Thymus (tissue), 11 donors: ENCODE data around the gene ISM1. TPM values are rescaled to one million over a fixed set of nuclear protein-coding genes. Genes with fewer than 3 reads are reported as not detected.

ENCODE experiments used
- DNase-seq, 9 donors: peaks; one replicate each; pipeline ENCODE4 v3.0.0-alpha.2; 2013; ENCODE audit warnings: low spot score in 9 of 9, low read depth in 6 of 9, missing footprints in 1 of 9
- H3K27ac ChIP-seq, 2 donors: one replicate each; pipeline ENCODE4 v1.5.1; 2013; ENCODE audit warnings: control low read depth in 1 of 2, low read depth in 1 of 2, low read length in 1 of 2, mild to moderate bottlenecking in 1 of 2, moderate library complexity in 1 of 2
- H3K27me3 ChIP-seq, 2 donors: one replicate each; pipeline ENCODE4 v1.5.1; 2013; ENCODE audit warnings: low read length in 1 of 2; ENCODE audit not compliant: control insufficient read depth in 2 of 2, insufficient read depth in 1 of 2
- H3K36me3 ChIP-seq, 2 donors: one replicate each; pipeline ENCODE4 v1.5.1; 2013; ENCODE audit warnings: low read length in 1 of 2, mild to moderate bottlenecking in 1 of 2, moderate library complexity in 1 of 2; ENCODE audit not compliant: control insufficient read depth in 2 of 2, insufficient read depth in 2 of 2
- H3K4me1 ChIP-seq, 2 donors: one replicate each; pipeline ENCODE4 v1.5.1; 2013; ENCODE audit warnings: low read length in 2 of 2; ENCODE audit not compliant: control insufficient read depth in 2 of 2, insufficient read depth in 2 of 2
- H3K4me3 ChIP-seq, 2 donors: one replicate each; pipeline ENCODE4 v1.5.1; 2013; ENCODE audit warnings: low read length in 2 of 2, control low read depth in 1 of 2, mild to moderate bottlenecking in 1 of 2
- H3K9me3 ChIP-seq, 2 donors: one replicate each; pipeline ENCODE4 v1.5.1; 2013; ENCODE audit warnings: low read length in 1 of 2, mild to moderate bottlenecking in 1 of 2; ENCODE audit not compliant: control insufficient read depth in 2 of 2, insufficient read depth in 1 of 2
- WGBS: extraction: QIAGEN DNeasy Blood & Tissue Kit; methylation state at CpG from one replicate; pipeline ENCODE4 v1.1.7; 2013; 5-methylcytosine and 5-hydroxymethylcytosine counted together
- polyA plus RNA-seq: library from polyadenylated mRNA; stranded (reverse); fragments of 200-250 nt; gene quantifications from one replicate; pipeline ENCODE4 v1.2.3, GENCODE V29; 2013
- total RNA-seq: library from RNA; stranded (reverse); fragments of 120-200 nt; gene quantifications from one replicate; pipeline ENCODE4 v1.2.4, GENCODE V29; 2013
- donor health status: healthy.

The ISM1 gene
- total and polyA plus RNA-seq, 2 donors, result 0.66 to 1.2 TPM

GRCh38 chr20:13338097-13338661 is 117.1 kb downstream of the ISM1 start:
- peaks cover 8 to 23% of the 10 kb centered on the region in 2 donors for H3K4me1 ChIP-seq
- H3K9me3 ChIP-seq, result peaks cover 0 to 15% of the 10 kb centered on the region in 2 donors
- no peak for DNase-seq
- H3K27me3 ChIP-seq, result no peaks in the 10 kb centered on the region
- no peaks in the 10 kb centered on the region for H3K36me3 ChIP-seq
- no peak overlapping the region for H3K4me3 ChIP-seq
- H3K27ac ChIP-seq, result no peak overlapping the region
- WGBS, result 83% methylated on average over 2 of the region's 2 CpGs

- Histone ChIP-seq H3K36me3 (no peaks in the 10 kb centered on the region), H3K4me1 (peaks cover 9 to 27% of the 10 kb centered on the region in 2 donors), H3K27ac (no peak overlapping the region), H3K9me3 (peaks cover 0 to 16% of the 10 kb centered on the region in 2 donors), H3K27me3 (no peaks in the 10 kb centered on the region), H3K4me3 (no peak overlapping the region)
- WGBS, result 94% methylated on average over 3 of the region's 3 CpGs
- DNase-seq, result no peak
These were observed 117.9 kb downstream of the ISM1 start for GRCh38 chr20:13338999-13339411.

- no peak overlapping the region for H3K4me3 ChIP-seq
- H3K36me3 ChIP-seq, result no peaks in the 10 kb centered on the region
- H3K9me3 ChIP-seq, result peaks cover 0 to 16% of the 10 kb centered on the region in 2 donors
- peaks cover 9 to 27% of the 10 kb centered on the region in 2 donors for H3K4me1 ChIP-seq
- no peak for DNase-seq
- no peak overlapping the region for H3K27ac ChIP-seq
- WGBS, result 94% methylated on average over 2 of the region's 2 CpGs
- H3K27me3 ChIP-seq, result no peaks in the 10 kb centered on the region
These were observed 119.0 kb downstream of the ISM1 start for GRCh38 chr20:13340088-13340487.

GRCh38 chr20:13341737-13342393 is 120.8 kb downstream of the ISM1 start:
- Histone ChIP-seq H3K27ac (no peak overlapping the region), H3K4me3 (no peak overlapping the region), H3K27me3 (no peaks in the 10 kb centered on the region), H3K9me3 (peaks cover 0 to 14% of the 10 kb centered on the region in 2 donors), H3K36me3 (no peaks in the 10 kb centered on the region), H3K4me1 (peaks cover 9 to 27% of the 10 kb centered on the region in 2 donors)
- WGBS, result 65% methylated on average over 9 of the region's 9 CpGs
- peak in 4 of 9 donors; percentile 14 to 66 (median 18) for DNase-seq

- no peaks in the 10 kb centered on the region for H3K27me3 ChIP-seq
These were observed 121.6 kb downstream of the ISM1 start for GRCh38 chr20:13342469-13343242.

GRCh38 chr20:13344671-13345070 is 123.6 kb downstream of the ISM1 start:
- peaks cover 9 to 27% of the 10 kb centered on the region in 2 donors for H3K4me1 ChIP-seq
- no peaks in the 10 kb centered on the region for H3K36me3 ChIP-seq
- 96% methylated on average over 9 of the region's 9 CpGs for WGBS
- H3K27me3 ChIP-seq, result no peaks in the 10 kb centered on the region
- no peak overlapping the region for H3K4me3 ChIP-seq
- DNase-seq, result no peak
- H3K9me3 ChIP-seq, result peaks cover 0 to 14% of the 10 kb centered on the region in 2 donors
- no peak overlapping the region for H3K27ac ChIP-seq

More at GRCh38 chr20:13342469-13343242, 121.6 kb downstream of the ISM1 start:
- no peak for DNase-seq
- H3K4me1 ChIP-seq, result peaks cover 9 to 27% of the 10 kb centered on the region in 2 donors
- no peaks in the 10 kb centered on the region for H3K36me3 ChIP-seq
- H3K9me3 ChIP-seq, result peaks cover 0 to 14% of the 10 kb centered on the region in 2 donors
- no peak overlapping the region for H3K27ac ChIP-seq
- 96% methylated on average over 12 of the region's 12 CpGs for WGBS
- H3K4me3 ChIP-seq, result no peak overlapping the region

GRCh38 chr20:13348311-13349234 is 127.5 kb downstream of the ISM1 start:
- DNase-seq, result no peak
- no peaks in the 10 kb centered on the region for H3K27me3 ChIP-seq
- H3K27ac ChIP-seq, result no peak overlapping the region
- peaks cover 0 to 2% of the 10 kb centered on the region in 2 donors for H3K4me1 ChIP-seq
- H3K9me3 ChIP-seq, result no peaks in the 10 kb centered on the region
- no peaks in the 10 kb centered on the region for H3K36me3 ChIP-seq
- no peak overlapping the region for H3K4me3 ChIP-seq
- 96% methylated on average over 9 of the region's 9 CpGs for WGBS

GRCh38 chr20:13349235-13349604 is 128.1 kb downstream of the ISM1 start:
- H3K4me1 ChIP-seq, result no peaks in the 10 kb centered on the region
- H3K27me3 ChIP-seq, result no peaks in the 10 kb centered on the region
- 97% methylated on average over 4 of the region's 4 CpGs for WGBS
- H3K36me3 ChIP-seq, result no peaks in the 10 kb centered on the region
- H3K4me3 ChIP-seq, result no peak overlapping the region
- H3K27ac ChIP-seq, result no peak overlapping the region
- no peak for DNase-seq
- no peaks in the 10 kb centered on the region for H3K9me3 ChIP-seq
